ENCODE results near the gene ZCWPW1.
"Not testable (repeated sequence)": the region's sequence is repeated elsewhere in the genome, so short reads cannot be mapped to it uniquely, and the experiment has no call there.

The ZCWPW1 gene

DNA sequence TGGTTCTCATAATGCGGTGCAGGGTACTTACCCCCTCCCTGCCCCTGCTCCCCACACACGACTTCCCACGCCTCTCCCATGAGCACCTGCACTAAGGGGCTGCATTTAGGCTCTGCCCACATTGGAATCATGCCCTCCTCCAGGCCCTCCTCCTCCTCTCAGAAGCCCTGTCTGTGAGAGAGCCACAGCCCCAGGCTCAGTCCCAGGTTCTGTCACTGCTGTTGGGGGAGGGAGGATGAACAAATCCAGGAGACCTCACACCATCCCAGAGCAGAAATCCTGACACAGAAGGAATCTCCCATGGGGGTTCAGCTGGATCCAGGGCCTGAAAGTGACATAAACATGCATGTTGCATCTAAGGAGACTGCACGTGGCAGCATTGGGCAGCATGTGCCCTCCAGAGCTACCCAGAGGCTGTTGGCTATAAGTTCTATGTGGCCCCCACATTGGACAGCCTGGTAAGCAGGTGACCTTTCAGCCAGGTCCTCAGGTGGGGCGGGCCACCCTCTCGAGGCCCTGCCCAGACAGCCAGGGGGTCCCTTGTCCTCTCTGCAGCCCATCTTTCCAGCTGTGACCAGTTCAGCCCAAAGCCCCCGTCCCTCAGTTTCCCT is 56.8 kb downstream of the ZCWPW1 start:
- no peak for DNase-seq

- no peak for DNase-seq
Measured at GRCh38 chr7:100370746-100371145, 57.8 kb downstream of the ZCWPW1 start.

DNA sequence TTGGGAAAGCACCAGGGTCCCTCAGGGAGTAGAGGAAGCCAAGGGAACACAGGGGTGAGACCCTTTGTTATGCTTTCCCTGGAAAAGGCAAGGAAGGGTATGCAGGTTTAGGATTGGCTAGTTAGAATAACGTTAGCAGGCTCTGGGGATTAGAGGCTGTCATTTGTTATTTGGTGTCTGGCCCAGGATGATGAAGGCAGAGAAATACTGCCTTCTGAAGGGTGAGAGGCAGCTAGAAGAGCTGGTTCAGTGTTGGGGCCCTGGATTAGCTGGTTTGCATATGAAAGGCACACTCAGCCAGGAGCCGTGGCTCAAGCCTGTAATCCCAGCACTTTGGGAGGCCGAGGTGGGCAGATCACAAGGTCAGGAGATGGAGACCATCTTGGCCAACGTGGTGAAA is 58.2 kb downstream of the ZCWPW1 start:
- DNase-seq: no peak

DNA sequence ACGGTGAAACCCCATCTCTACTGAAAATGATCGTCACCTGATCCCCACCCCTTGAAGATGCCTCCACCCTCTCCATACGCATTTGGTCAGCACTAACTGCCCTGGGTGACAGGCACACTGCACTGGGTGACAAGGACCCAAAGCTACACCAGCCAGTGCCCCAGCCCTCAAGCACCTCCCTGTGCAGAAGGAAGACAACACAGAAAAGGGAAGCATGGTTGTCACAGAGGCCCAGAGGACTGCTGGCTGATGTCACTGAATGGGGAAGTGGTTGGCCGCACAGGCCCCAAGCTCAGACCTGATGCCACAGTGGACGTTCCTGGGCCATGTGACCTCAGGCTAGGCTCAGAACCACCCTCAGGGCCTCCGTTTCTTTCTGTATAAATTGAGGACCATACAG is 59.4 kb downstream of the ZCWPW1 start:
- DNase-seq: no peak

DNA sequence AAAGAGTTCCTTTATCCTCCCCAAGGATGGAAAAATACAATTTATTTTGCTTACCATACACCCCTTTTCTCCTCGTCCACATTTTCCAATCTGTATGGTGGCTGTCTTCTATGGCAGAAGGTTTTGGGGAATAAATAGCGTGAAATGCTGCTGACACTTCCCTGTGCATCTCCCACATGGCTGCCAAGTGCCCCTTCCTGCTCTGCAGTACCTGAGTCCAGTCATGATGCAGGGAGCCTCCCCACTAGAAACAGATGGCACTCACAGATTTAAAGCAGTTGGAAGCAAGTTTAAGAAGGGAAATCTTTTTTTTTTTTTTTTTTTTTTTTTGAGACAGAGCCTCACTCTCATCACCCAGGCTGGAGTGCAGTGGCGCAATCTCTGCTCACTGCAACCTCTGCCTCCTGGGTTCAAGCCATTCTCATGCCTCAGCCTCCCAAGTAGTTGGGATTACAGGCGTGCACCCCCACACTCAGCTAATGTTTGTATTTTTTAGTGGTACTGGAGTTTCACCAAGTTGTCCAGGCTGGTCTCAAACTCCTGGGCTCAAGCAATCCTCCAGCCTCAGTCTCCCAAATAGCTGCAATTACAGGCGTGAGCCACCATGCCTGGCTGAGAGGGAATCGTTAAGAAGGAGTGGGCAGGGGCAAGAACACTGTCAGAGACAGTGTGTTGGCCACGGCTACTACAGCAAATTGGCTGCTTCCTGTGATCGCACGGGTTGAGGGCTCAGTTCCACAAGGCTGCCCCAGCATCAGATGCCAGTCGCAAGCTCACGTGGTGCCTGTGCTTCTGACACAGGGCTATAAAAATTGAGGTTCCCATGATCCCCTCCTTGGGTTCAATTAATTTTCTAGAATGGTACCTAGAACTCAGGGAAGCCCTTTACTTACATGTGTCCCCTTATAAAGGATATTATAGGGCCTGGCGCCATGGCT is 60.6 kb downstream of the ZCWPW1 start:
- DNase-seq: no peak

DNA sequence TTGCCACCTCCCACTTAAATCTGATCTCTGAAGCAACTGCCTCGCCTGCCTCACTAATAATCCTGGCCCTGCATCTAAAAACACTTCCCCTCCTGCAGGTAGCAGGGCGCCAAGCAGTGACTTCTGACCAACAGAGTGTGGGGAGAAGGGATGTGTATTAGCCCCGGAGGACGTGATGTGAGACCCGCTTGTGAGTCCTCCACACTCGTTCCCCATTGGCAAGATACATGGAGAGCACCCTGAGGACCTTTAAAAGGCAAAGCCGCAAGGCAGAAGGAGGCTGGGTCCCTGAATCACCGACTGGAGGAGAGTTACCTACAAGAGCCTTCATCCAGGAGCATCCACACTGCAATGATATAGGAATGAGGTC is 61.3 kb downstream of the ZCWPW1 start:
- no peak for DNase-seq

DNA sequence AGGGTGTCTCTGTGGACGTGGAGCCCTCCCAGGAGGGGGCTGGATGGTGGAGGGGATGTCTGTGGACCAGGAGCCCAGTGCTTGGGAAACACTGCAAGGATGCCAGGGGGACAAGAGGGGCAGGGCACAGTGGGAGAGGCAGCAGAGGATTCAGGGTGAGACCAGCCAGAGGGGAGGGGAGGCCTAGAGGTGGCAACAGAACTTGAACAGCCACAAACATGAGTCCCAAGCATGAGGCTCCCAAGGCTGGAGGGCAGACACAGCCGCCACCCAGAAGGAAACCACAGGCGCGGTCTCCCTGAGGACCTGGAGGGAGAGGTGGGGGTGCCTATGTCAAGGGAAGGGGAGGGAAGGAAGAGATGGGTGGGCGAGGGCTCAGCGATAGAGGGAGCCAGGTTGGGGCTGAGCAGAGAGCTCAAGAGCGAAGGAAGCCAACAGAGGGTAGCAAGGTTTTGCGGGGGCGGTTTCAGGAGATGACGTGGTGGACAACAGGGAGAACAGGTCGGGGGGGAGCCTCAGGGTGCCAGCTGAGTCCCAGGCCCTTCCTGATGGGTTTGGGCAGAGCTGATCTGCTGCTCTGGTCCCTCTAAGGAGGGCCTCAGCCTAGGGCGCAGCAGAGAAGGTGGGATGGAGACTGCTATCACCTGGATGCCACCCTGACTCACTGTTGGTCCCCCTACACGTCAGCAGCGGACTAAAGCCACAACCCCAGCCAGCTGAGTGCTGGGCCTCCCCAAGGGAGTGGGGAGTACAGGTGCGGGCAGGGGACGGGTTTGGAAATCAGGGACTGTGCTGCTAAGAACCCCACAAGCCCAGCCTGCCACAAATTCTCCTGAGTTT is 61.9 kb downstream of the ZCWPW1 start:
- no peak for DNase-seq

DNA sequence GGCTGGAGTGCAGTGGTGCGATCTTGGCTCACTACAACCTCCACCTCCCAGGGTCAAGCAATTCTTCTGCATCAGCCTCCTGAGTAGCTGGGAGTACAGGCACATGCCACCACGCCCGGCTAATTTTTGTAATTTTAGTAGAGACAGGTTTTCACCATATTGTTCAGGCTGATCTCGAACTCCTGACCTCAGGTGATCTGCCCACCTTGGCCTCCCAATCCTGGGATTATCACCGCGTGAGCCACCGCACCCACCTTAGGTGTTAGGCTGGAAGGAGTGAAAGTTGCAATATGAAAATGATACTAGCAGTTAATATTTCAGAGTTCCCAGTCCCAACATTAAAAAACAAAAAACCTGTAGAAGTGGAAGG is 62.5 kb downstream of the ZCWPW1 start:
- DNase-seq: not testable (repeated sequence)

DNA sequence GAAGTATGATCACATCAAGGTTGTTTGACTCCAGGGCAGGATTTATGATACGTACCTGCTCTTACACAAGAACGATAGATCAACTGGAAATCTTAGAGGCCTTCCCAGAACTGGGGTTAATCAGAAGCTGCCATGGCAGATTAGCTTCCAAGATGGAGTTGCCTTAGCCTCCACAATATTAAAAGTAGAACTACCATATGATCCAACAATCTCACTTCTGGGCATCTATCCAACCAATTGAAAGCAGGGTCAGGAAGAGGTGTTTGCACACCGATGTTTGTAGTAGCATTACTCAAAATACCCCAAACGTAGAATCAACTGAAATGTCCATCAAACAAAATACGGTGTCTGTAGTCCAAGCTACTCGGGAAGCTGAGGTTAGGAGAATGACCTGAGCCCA is 64.0 kb downstream of the ZCWPW1 start:
- no peak for DNase-seq

- DNase-seq: not testable (repeated sequence)
Measured at GRCh38 chr7:100363797-100364196, 64.7 kb downstream of the ZCWPW1 start.

DNA sequence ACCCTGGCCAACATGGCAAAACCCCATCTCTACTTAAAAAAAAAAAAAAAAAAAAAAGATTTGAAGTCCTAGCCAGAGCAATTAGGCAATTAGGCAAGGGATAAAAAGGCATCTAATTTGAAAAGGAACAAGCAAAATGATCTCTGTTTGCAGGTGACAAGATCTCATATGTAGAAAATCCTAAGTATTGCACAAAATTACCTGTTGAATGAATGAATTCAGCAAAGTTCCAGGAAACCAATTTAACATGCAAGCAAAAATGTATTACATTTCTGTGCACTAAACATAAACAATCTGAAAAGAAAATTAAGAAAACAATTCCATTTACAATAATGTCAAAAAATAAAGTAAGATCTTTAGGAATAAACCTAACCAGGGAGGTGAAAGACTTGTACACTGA is 65.4 kb downstream of the ZCWPW1 start:
- DNase-seq: no peak

- DNase-seq: no peak
Measured at GRCh38 chr7:100360135-100360854, 68.2 kb downstream of the ZCWPW1 start.

DNA sequence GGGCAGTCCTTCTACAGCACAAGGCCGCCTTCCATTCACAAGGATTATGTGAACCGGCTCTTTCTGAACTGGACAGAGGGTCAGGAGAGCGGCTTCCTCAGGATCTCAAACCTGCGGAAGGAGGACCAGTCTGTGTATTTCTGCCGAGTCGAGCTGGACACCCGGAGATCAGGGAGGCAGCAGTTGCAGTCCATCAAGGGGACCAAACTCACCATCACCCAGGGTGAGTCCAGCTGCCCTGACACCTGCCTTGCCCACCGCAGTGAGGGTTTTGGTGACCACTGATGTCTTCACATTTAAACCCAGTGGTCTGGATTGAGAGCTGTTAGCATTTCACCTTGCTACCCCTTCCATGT is 69.7 kb downstream of the ZCWPW1 start:
- no peak for DNase-seq

DNA sequence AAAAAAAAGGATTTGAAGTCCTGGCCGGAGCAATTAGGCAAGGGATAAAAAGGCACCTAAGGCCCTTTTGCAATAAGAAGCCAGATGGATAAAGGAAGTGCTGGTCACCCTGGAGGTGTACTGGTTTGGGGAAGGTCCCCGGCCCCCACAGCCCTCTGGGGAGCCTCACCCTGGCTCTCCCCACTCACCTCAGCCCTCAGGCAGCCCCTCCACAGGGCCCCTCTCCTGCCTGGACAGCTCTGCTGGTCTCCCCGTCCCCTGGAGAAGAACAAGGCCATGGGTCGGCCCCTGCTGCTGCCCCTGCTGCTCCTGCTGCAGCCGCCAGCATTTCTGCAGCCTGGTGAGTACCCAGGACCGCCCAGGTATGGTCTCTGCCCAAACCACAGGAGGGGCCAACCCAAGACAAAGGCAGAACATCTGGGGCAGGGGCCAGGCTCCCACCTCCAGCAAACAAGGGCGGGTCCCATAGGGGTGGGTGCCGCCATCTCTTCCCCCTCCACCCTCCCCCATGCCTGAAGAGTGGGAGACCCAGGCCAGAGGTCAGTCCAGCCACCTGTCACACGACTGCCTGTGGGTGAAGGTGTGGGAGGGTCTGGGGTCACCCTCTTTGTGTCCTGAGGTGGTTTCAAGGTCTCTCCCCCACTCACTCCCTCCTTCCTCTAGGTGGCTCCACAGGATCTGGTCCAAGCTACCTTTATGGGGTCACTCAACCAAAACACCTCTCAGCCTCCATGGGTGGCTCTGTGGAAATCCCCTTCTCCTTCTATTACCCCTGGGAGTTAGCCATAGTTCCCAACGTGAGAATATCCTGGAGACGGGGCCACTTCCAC is 70.3 kb downstream of the ZCWPW1 start, which contains the start of gene PILRB:
Gene PILRB (plus strand): TSS at position 91 of the 830 bp plus-strand sequence. CDS start 186 bp downstream, at position 277.
- DNase-seq: no peak

GRCh38 chr7:100357131-100357561 is 71.4 kb downstream of the ZCWPW1 start:
- no peak for DNase-seq

DNA sequence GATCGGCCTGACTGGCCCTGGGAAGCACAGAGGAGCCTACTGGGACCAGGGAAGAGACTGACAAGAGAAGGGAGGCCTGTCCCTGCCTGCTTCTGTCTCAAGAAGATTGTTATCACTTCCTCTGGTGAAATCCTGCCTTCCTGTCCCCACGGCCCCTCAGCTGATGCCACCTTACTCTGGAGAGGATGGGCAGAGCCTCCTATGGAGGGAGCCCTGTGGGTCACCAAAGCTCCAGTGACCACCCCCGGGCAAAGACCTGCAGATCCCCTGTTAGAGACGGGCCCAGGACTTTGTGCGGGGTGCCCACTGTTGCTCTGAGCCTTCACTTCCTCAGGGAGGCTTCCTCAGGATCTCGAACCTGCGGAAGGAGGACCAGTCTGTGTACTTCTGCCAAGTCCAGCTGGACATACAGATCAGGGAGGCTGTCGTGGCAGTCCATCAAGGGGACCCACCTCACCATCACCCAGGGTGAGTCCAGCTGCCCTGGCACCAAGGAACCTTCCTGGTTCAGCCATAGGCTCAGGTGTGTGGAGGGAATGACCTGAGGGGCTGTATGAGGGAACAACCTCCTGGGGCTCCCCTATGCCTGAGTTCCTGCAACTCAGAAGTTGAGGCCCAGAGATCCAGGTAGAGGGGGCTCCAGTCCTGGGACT is 72.0 kb downstream of the ZCWPW1 start:
- no peak for DNase-seq

DNA sequence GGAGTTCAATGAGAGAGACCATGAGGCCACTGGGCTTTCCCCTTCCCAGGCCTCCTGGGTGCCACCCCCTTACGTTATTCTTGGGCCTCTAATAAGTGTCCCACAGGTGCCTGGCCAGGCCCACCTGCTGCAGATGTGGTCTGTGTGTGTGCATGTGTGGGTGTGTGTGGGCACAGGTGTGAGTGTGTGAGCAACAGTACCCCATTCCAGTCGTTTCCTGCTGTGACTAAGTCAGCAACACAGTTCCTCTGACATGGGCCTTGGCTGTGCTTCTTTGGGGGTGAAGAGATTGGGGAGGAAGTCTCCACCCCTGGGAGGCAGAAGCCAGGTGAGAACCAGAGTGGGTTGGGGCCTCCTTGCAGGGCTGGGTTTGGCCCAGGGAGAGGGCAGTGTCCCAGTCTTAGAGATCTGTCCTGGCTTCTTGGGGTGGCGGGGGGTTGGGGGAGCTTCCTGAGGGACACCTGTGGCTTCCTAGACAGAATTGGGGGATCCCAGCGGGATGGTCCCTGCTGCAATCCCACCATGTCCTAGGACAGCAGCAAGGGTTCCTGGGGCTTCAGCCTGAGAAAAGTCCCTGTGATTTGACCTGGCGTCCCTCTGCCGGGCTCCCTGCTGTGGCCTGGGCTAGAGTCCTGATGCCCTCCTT is 74.7 kb downstream of the ZCWPW1 start:
- no peak for DNase-seq

DNA sequence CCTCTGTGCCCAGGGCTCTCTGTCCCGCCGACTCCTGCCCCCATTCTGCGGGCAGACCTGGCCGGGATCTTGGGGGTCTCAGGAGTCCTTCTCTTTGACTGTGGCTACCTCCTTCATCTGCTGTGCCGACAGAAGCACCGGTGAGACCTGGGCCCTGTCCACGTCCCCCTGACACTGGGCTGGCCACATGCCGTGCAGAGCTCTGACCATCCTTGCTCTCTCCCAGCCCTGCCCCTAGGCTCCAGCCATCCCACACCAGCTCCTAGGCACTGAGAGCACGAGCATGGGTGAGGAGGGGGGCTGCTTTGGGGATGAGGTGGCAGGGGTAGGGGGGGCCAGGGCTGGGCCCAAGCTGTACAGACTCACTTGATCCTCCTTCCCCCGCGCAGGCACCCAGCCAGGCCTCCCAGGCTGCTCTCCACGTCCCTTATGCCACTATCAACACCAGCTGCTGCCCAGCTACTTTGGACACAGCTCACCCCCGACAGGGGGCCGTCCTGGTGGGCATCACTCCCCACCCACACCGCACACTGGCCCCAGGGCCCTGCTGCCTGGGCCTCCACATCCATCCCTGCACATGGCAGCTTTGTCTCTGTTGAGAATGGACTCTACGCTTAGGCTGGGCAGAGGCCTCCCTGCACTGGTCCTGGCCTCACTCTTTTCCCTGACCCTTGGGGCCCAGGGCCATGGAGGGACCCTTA is 75.4 kb downstream of the ZCWPW1 start:
- no peak for DNase-seq

DNA sequence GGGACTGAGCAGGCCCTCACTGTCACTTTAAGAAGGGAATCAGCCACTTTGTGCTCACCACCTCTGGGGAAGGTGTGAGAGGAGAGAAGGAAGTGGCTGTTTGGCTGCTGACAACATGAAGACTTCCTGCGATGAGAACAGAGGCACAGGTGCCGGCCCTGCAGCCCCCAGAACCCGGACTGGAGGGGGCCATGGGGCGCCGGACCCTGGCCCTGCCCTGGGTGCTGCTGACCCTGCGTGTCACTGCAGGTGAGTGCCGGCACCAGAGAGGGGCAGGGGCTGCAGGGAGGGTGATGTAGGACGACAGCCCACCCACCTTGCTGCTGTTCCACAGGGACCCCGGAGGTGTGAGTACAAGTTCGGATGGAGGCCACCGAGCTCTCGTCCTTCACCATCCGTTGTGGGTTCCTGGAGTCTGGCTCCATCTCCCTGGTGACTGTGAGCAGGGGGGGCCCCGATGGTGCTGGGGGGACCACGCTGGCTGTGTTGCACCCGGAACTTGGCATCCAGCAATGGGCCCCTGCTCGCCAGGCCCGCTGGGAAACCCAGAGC is 76.2 kb downstream of the ZCWPW1 start:
- DNase-seq: not testable (repeated sequence)

DNA sequence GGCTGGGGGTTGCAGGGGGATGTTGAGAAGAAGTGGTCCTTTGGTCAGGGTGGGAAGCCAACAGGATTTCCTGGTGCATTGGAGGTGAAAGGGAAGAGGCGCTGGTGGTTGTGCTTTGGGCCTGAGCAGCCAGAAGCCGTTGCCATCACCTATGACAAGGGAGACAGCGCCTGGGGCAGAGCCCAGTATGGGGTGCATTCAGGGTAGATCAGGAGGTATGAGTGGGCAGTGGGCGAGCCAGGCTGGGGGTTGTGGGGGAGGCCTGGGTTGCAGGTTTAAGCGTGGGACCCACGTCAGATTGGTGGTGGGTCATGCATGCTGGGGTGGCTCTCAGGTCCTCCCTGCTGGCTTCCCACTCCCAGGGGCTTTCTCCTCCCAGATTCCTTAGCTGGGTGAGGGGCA is 76.8 kb downstream of the ZCWPW1 start:
- DNase-seq: no peak

Data from COR-L47 (cell line).